ENCODE results near the gene THRB.

DNA sequence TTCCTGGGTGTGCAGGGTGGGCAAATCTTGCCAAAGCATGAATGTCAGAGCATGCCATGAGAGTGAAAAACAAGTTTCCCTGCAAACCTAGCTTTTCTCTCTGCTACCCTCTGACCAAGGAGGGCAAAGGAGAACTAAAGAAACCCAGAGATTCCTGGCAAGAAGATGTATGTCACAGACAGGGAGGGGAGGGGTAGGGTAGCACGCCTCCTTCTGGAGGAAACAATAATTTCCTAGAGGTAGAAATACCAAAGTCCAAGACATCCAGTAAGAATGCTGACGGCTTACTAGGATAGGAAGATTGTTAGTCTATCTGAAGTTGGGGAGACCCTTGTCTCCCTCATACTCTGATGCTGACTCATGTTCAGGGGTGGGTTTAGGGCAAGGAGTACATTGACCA lies 345.6 kb downstream of the THRB start:
- no peak for TF ChIP-seq POU2F2 (IDR thresholded peaks at IDR 0.05; ENCODE audit: low read depth, low read length)
- TF ChIP-seq TAF1 (IDR thresholded peaks at IDR 0.05; ENCODE audit: low read depth, low read length) = no peak
- no peak for TF ChIP-seq POLR2A (IDR thresholded peaks at IDR 0.05; ENCODE audit: low read depth, low read length)
